Hepatocyte (in vitro differentiated cells): ENCODE results near the gene PRR18. TPM values are rescaled to one million over a fixed set of nuclear protein-coding genes. Genes with fewer than 3 reads are reported as not detected.

Source experiments
- DNase-seq: peaks from one replicate; pipeline ENCODE4 v3.0.0-alpha.2; 2016; ENCODE audit warnings: low spot score
- H2AFZ ChIP-seq: fragments of 200-600 bp; sonication (generic); 2 replicates; pipeline ENCODE4 v1.6.0; 2016; ENCODE audit warnings: antibody characterized with exemption, mild to moderate bottlenecking
- H3K27ac ChIP-seq: fragments of 200-600 bp; sonication (generic); 2 replicates; pipeline ENCODE4 v1.5.1; 2016; ENCODE audit warnings: mild to moderate bottlenecking
- H3K27me3 ChIP-seq: fragments of 200-600 bp; sonication (generic); 2 replicates; pipeline ENCODE4 v1.6.1; 2016
- H3K36me3 ChIP-seq: fragments of 200-600 bp; sonication (generic); replicated peaks from 2 replicates; pipeline ENCODE4 v1.5.1; 2016; ENCODE audit warnings: low read depth; ENCODE audit not compliant: insufficient read depth
- H3K4me1 ChIP-seq: fragments of 200-600 bp; sonication (generic); 2 replicates; pipeline ENCODE4 v1.5.1; 2016; ENCODE audit warnings: mild to moderate bottlenecking, moderate library complexity; ENCODE audit not compliant: insufficient read depth
- H3K4me2 ChIP-seq: fragments of 200-600 bp; sonication (generic); 2 replicates; pipeline ENCODE4 v1.6.0; 2016
- H3K4me3 ChIP-seq: fragments of 200-600 bp; sonication (generic); 2 replicates; pipeline ENCODE4 v1.5.1; 2016; ENCODE audit warnings: mild to moderate bottlenecking
- H3K79me2 ChIP-seq: fragments of 200-600 bp; sonication (generic); 2 replicates; pipeline ENCODE4 v1.6.0; 2017; ENCODE audit warnings: mild to moderate bottlenecking
- H3K9me2 ChIP-seq: fragments of 200-600 bp; sonication (generic); replicated peaks from 2 replicates; pipeline ENCODE4 v1.6.0; 2017; ENCODE audit warnings: mild to moderate bottlenecking; ENCODE audit not compliant: insufficient read depth
- H3K9me3 ChIP-seq: fragments of 200-600 bp; sonication (generic); 2 replicates; pipeline ENCODE4 v1.5.1; 2016; ENCODE audit warnings: low read depth, mild to moderate bottlenecking
- H4K20me1 ChIP-seq: fragments of 200-600 bp; sonication (generic); 2 replicates; pipeline ENCODE4 v1.6.0; 2016; ENCODE audit warnings: mild to moderate bottlenecking; ENCODE audit not compliant: insufficient read depth, poor library complexity, severe bottlenecking
- EZH2 ChIP-seq: fragments of 200-600 bp; sonication (generic); IDR thresholded peaks from 2 replicates; pipeline ENCODE4 v1.6.1; 2016; ENCODE audit warnings: antibody characterized with exemption, mild to moderate bottlenecking, borderline replicate concordance
- EZH2phosphoT487 ChIP-seq: fragments of 200-600 bp; sonication (generic); IDR thresholded peaks from one replicate; pipeline ENCODE4 v1.6.1; 2018; ENCODE audit warnings: antibody characterized with exemption, mild to moderate bottlenecking, low read depth, moderate library complexity; ENCODE audit not compliant: unreplicated experiment, severe bottlenecking
- WGBS: methylation state at CpG from one replicate; pipeline ENCODE4 v1.1.6; 2016; ENCODE audit warnings: low lambda C conversion rate; ENCODE audit errors: missing lambda C conversion rate; 5-methylcytosine and 5-hydroxymethylcytosine counted together
- polyA plus RNA-seq: library from polyadenylated mRNA; unstranded; fragments of >200 nt; fragmentation: Nextera tagmentation; extraction: Ambion mirVana; gene quantifications from 2 replicates; pipeline ENCODE4 v1.2.1, GENCODE V29; 2016
- total RNA-seq: library from RNA; depleted of rRNA; stranded (reverse); fragments of >200 nt; gene quantifications from 2 replicates; pipeline ENCODE4 v1.2.3, GENCODE V29; 2014
- TF ChIP-seq, protein P1 (sequence below): fragments of 200-600 bp; sonication (generic); IDR thresholded peaks from 2 replicates; pipeline ENCODE4 v1.5.1; 2016; ENCODE audit warnings: antibody characterized with exemption, mild to moderate bottlenecking; ENCODE audit not compliant: poor library complexity

PRR18 gene
- total and polyA plus RNA-seq, 2 experiments from 2014 or later = 0.77 to 1.5 TPM

DNA sequence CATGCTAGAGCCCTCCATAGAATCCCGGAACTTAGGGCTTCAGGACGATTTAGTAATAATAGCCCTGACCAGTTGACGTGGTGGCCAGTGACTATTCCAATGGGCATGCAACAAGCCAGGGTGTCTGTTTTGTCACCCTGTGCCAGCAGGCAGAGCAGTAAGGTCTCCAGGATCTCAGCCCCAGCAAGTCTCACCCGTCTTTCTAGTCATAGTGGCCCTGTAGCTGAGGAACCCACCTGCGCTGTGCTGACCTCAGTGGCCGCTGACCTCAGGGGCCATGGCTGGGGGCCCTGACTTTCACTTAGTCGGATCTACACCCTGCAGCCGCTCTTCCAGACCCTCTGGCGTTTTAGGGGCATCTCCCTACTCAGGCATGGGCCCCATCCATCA is 36.8 kb downstream of the PRR18 start:
- Histone ChIP-seq H3K27ac (no peak overlapping the region), H3K79me2 (no peaks in the 10 kb centered on the region), H3K4me1 (no peaks in the 10 kb centered on the region), H2AFZ (no peak overlapping the region), H3K27me3 (peaks cover 27% of the 10 kb centered on the region), H3K4me3 (no peak overlapping the region), H4K20me1 (no peaks in the 10 kb centered on the region), H3K9me2 (no peaks in the 10 kb centered on the region), H3K4me2 (no peak overlapping the region), H3K36me3 (no peaks in the 10 kb centered on the region), H3K9me3 (no peaks in the 10 kb centered on the region)
- WGBS = 90% methylated on average over 9 of the region's 9 CpGs
- no peak for DNase-seq
- no peak for TF ChIP-seq EZH2

DNA sequence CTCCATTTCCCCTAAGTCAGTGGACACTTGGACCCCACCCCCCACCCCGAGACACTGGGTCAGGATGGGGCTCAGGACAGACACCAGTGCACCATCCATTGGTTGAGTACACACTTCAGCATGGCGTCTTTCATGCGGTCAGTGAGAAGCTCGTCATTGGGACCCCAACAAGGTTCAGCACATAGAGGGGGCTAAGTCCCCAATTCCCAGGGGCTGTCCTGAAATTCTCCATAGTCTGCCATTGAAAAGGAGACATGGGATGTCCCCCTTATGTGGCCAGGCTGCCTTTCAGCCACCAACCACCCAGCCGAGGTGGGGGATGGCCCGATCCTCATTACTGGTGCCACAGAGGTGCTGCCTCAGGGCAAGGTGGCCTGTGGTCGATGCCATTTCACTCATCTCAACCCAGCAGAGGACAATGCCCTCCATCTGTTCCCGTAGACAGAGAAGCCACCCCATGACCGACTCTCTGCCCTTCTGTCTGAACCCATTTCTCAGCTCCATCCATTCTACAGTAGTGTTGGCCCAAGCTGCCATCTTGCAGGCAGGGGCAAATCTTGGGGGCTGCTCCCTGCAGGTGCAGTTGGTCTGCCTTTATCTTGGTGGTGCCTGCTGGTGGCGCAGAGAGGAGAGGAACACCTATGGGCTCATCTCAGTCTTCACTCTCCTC is 37.4 kb downstream of the PRR18 start:
- Histone ChIP-seq H3K27me3 (peaks cover 27% of the 10 kb centered on the region), H3K4me3 (no peak overlapping the region), H3K9me3 (no peaks in the 10 kb centered on the region), H3K36me3 (no peaks in the 10 kb centered on the region), H2AFZ (no peak overlapping the region), H3K27ac (no peak overlapping the region), H3K4me1 (no peaks in the 10 kb centered on the region), H3K4me2 (no peak overlapping the region), H4K20me1 (no peaks in the 10 kb centered on the region), H3K9me2 (no peaks in the 10 kb centered on the region), H3K79me2 (no peaks in the 10 kb centered on the region)
- no peak for DNase-seq
- 87% methylated on average over 10 of the region's 10 CpGs for WGBS
- TF ChIP-seq EZH2 = no peak
- TF ChIP-seq, protein P1, sequence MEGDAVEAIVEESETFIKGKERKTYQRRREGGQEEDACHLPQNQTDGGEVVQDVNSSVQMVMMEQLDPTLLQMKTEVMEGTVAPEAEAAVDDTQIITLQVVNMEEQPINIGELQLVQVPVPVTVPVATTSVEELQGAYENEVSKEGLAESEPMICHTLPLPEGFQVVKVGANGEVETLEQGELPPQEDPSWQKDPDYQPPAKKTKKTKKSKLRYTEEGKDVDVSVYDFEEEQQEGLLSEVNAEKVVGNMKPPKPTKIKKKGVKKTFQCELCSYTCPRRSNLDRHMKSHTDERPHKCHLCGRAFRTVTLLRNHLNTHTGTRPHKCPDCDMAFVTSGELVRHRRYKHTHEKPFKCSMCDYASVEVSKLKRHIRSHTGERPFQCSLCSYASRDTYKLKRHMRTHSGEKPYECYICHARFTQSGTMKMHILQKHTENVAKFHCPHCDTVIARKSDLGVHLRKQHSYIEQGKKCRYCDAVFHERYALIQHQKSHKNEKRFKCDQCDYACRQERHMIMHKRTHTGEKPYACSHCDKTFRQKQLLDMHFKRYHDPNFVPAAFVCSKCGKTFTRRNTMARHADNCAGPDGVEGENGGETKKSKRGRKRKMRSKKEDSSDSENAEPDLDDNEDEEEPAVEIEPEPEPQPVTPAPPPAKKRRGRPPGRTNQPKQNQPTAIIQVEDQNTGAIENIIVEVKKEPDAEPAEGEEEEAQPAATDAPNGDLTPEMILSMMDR = no peak
- TF ChIP-seq EZH2phosphoT487 = no peak

DNA sequence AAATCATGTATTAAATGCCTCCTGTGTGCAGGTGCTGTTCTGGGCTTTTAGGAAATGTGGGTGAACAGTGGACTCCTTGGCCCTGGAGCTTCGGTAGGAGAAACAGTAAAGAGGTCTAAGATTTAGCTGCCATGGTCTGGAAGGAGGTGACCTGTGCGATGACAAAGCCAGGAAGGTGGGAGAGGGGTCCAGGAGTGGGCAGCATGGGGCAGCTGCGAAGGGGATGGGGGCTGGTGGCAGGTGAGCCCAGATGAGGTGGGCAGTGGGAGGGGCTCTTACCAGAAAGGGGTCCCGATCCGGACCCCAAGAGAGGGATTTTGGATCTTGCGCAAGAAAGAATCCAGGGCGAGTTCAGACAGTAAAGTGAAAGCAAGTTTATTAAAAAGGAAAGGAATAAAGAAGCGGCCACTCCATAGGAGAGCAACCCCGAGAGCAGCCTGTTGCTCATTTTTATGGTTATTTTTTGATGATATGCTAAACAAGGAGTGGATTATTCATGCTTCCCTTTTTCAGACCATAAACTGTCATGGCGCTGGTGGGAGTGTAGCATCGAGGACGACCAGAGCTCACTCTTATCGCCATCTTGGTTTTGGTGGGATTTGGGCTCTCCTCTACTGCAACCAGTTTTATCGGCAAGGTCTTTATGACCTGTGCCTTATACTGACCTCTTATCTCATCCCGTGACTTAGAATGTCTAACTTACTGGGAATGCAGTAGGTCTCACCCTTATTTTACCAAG is 38.7 kb downstream of the PRR18 start:
- no peak overlapping the region for H3K4me3 ChIP-seq
- no peaks in the 10 kb centered on the region for H4K20me1 ChIP-seq
- TF ChIP-seq, protein P1 = no peak
- TF ChIP-seq EZH2 (no peak), EZH2phosphoT487 (no peak)
- H3K27ac ChIP-seq = no peak overlapping the region
- no peaks in the 10 kb centered on the region for H3K36me3 ChIP-seq
- H3K79me2 ChIP-seq = no peaks in the 10 kb centered on the region
- H3K4me1 ChIP-seq = no peaks in the 10 kb centered on the region
- H2AFZ ChIP-seq = no peak overlapping the region
- no peak for DNase-seq
- no peak overlapping the region for H3K4me2 ChIP-seq
- H3K9me2 ChIP-seq = no peaks in the 10 kb centered on the region
- WGBS = 88% methylated on average over 15 of the region's 15 CpGs
- H3K9me3 ChIP-seq = no peaks in the 10 kb centered on the region
- H3K27me3 ChIP-seq = peaks cover 27% of the 10 kb centered on the region

DNA sequence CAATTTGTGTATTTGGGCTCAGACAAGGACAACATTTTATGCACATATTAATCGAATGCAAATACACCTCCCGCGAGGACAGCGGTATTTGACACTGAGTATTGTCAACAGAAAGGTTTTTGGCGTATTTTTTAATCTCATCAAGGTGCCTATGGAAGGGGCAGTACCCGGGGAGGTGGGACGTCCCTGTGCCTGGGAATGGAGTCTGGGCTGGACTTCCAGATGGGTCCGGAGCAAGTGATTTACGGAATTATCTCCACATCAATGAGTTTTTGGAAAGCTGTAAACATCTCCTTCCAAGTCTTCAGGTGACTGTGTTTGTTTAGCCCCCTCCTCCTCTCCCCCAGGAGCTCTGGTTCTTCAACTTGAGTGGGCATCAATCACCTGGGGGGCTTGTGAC is 39.8 kb downstream of the PRR18 start:
- Histone ChIP-seq H2AFZ (no peak overlapping the region), H4K20me1 (no peaks in the 10 kb centered on the region), H3K9me2 (no peaks in the 10 kb centered on the region), H3K36me3 (no peaks in the 10 kb centered on the region), H3K9me3 (no peaks in the 10 kb centered on the region), H3K4me2 (no peak overlapping the region), H3K4me1 (no peaks in the 10 kb centered on the region), H3K27me3 (peaks cover 27% of the 10 kb centered on the region), H3K27ac (no peak overlapping the region), H3K4me3 (no peak overlapping the region), H3K79me2 (no peaks in the 10 kb centered on the region)
- DNase-seq = no peak
- 4% methylated on average over 9 of the region's 9 CpGs for WGBS
- TF ChIP-seq EZH2phosphoT487 (no peak), EZH2 (no peak)
- TF ChIP-seq, protein P1 = no peak
